ENCODE measurements around the gene TTN.

GRCh38 chr2:178526256-178526655 is 281.0 kb downstream of the TTN start:
- TF ChIP-seq CTCF (IDR thresholded peaks at IDR 0.05), result no peak
- no peak for TF ChIP-seq POLR2A (IDR thresholded peaks at IDR 0.05)

Data from upper lobe of left lung (tissue), 4 donors.